K562 (cell line): Measurements from ENCODE around the gene LRP1. TPM values are rescaled to one million over a fixed set of nuclear protein-coding genes. Genes with fewer than 3 reads are reported as not detected.

ENCODE experiments used
- ATAC-seq: fragments of 200-7000 bp; cut with Tn5 transposase; 3 replicates; pipeline ENCODE4 v1.9.1; 2020; ENCODE audit warnings: moderate library complexity
- BruUV-seq: library from RNA; stranded (reverse); fragments of 400-500 nt; replicated peaks from 2 replicates; lab custom pipeline; 2021; lab: Mats Ljungman, UMichigan
- CTCF ChIA-PET: fragments of 300-600 bp; formaldehyde crosslinking; extraction: SDS; loops from one replicate; lab custom pipeline; 2021; ENCODE audit warnings: low intra/inter-chr PET ratio; lab: Yijun Ruan, JAX
- POLR2A ChIA-PET: fragments of 300-600, 350-650 bp; sonication (Branson Sonifier 250); formaldehyde crosslinking; extraction: SDS; loops from one replicate; lab custom pipeline; 2021; ENCODE audit warnings: antibody characterized with exemption, inconsistent platforms; lab: Yijun Ruan, JAX
- DNase-seq, 4 experiments: peaks; one replicate each; pipeline versions ENCODE4 v3.0.0 to v3.0.0-alpha.2; 2011 to 2018; ENCODE audit warnings: low spot score in 3 of 4, mixed read lengths in 3 of 4; ENCODE audit errors: extremely low read depth in 1 of 4
- FAIRE-seq: peaks from 2 replicates; lab custom pipeline; 2011; peaks lifted over from hg19 to GRCh38; lab: Jason Lieb, UNC
- H2AFZ ChIP-seq: 2 replicates; pipeline ENCODE4 v1.6.0; 2011; ENCODE audit warnings: low read depth, low read length, control low read depth, inconsistent platforms
- H3K27ac ChIP-seq: fragments of 200-600 bp; 3 replicates; pipeline ENCODE4 v1.8.0; 2011; ENCODE audit warnings: low read depth, mild to moderate bottlenecking, control low read depth, inconsistent platforms, low read length, moderate library complexity, mixed read lengths; ENCODE audit errors: extremely low read depth
- H3K27me3 ChIP-seq, 2 experiments: fragments of 300-600 bp in 1 of 2; 2 replicates in 1 of 2; 3 replicates in 1 of 2; pipeline versions ENCODE4 v1.6.0 to v1.8.0; 2011; ENCODE audit warnings: inconsistent platforms in 2 of 2, low read length in 2 of 2, mild to moderate bottlenecking in 1 of 2, mixed read lengths in 1 of 2, moderate library complexity in 1 of 2; ENCODE audit not compliant: control insufficient read depth in 2 of 2, insufficient read depth in 2 of 2
- H3K36me3 ChIP-seq: fragments of 300-600 bp; 3 replicates; pipeline ENCODE4 v1.8.0; 2011; ENCODE audit warnings: mild to moderate bottlenecking, low read length, inconsistent platforms; ENCODE audit not compliant: control insufficient read depth, insufficient read depth
- H3K4me1 ChIP-seq, 2 experiments: fragments of 200-600 bp in 1 of 2; replicated peaks in 1 of 2; 2 replicates in 1 of 2; 3 replicates in 1 of 2; pipeline versions ENCODE4 v1.5.1 to v1.8.0; 2011; ENCODE audit warnings: inconsistent platforms in 2 of 2, low read length in 2 of 2, mild to moderate bottlenecking in 1 of 2, mixed read lengths in 1 of 2, moderate library complexity in 1 of 2; ENCODE audit not compliant: control insufficient read depth in 2 of 2, insufficient read depth in 2 of 2
- H3K4me2 ChIP-seq: 2 replicates; pipeline ENCODE4 v1.6.1; 2011; ENCODE audit warnings: low read length, control low read depth, inconsistent platforms, mixed read lengths; ENCODE audit not compliant: insufficient read depth
- H3K4me3 ChIP-seq: fragments of 200-600 bp; sonication (generic), shearing (Covaris generic); 2 replicates; pipeline ENCODE4 v1.5.1; 2016; ENCODE audit warnings: control low read depth, inconsistent platforms
- H3K79me2 ChIP-seq: fragments of 200-600 bp; 3 replicates; pipeline ENCODE4 v1.8.0; 2011; ENCODE audit warnings: low read length, inconsistent platforms; ENCODE audit not compliant: control insufficient read depth, insufficient read depth
- H3K9ac ChIP-seq, 2 experiments: 2 replicates each; pipeline versions ENCODE4 v1.6.0 to v1.6.1; 2011; ENCODE audit warnings: low read depth in 2 of 2, low read length in 2 of 2, control low read depth in 1 of 2, inconsistent platforms in 1 of 2, mild to moderate bottlenecking in 1 of 2, mixed read lengths in 1 of 2; ENCODE audit not compliant: insufficient read depth in 1 of 2
- H3K9me1 ChIP-seq: one replicate; pipeline ENCODE4 v1.6.0; 2011; ENCODE audit warnings: inconsistent platforms, mild to moderate bottlenecking, low read length, moderate library complexity; ENCODE audit not compliant: control insufficient read depth, insufficient read depth
- H3K9me3 ChIP-seq: replicated peaks from 2 replicates; pipeline ENCODE4 v1.5.1; 2011; ENCODE audit warnings: low read depth, low read length, inconsistent platforms; ENCODE audit not compliant: control insufficient read depth, insufficient read depth
- H4K20me1 ChIP-seq: replicated peaks from 2 replicates; pipeline ENCODE4 v1.6.1; 2011; ENCODE audit warnings: low read length, inconsistent platforms, mixed read lengths; ENCODE audit not compliant: control insufficient read depth, insufficient read depth
- AFF4 ChIP-seq: sonication (generic); formaldehyde crosslinking; IDR thresholded peaks from 2 replicates; pipeline ENCODE4 v1.8.0; 2023; ENCODE audit warnings: mild to moderate bottlenecking, missing genetic modification reagents
- CBFA2T3 ChIP-seq: fragments of 450-650 bp; IDR thresholded peaks from 2 replicates; pipeline ENCODE4 v1.6.1; 2017
- CXXC5 ChIP-seq: fragments of 250-450 bp; sonication (Bioruptor Pico); IDR thresholded peaks from 2 replicates; pipeline ENCODE4 v1.8.0; 2022; ENCODE audit warnings: inconsistent platforms, mild to moderate bottlenecking, moderate library complexity
- FOSL1 ChIP-seq: fragments of 200-800 bp; sonication (Bioruptor generic); conservative IDR thresholded peaks from 2 replicates; pipeline ENCODE4 v1.6.1; 2016; ENCODE audit warnings: missing genetic modification characterization, missing compliant biosample characterization
- SMAD1 ChIP-seq: fragments of 150-350 bp; IDR thresholded peaks from 2 replicates; pipeline ENCODE4 v1.6.1; 2014; ENCODE audit warnings: low read length, low read depth; ENCODE audit not compliant: partially characterized antibody
- ZBTB12 ChIP-seq: fragments of 250-450 bp; sonication (Bioruptor Pico); IDR thresholded peaks from 2 replicates; pipeline ENCODE4 v1.4.0; 2020
- ZFX ChIP-seq: sonication (generic); formaldehyde crosslinking; IDR thresholded peaks from 2 replicates; pipeline ENCODE4 v1.8.0; 2022; ENCODE audit warnings: mild to moderate bottlenecking, missing genetic modification reagents, moderate library complexity
- ZNF143 ChIP-seq: sonication (generic); formaldehyde crosslinking; IDR thresholded peaks from 2 replicates; pipeline ENCODE4 v1.9.0; 2022; ENCODE audit warnings: mild to moderate bottlenecking, missing genetic modification reagents
- ZNF24 ChIP-seq: fragments of 450-650 bp; IDR thresholded peaks from 2 replicates; pipeline ENCODE4 v1.6.1; 2016
- ZNF57 ChIP-seq: fragments of 450-650 bp; formaldehyde crosslinking; IDR thresholded peaks from 2 replicates; pipeline ENCODE4 v1.4.0; 2020; ENCODE audit warnings: mild to moderate bottlenecking, moderate library complexity
- WGBS: fragments of 100-300 bp; shearing (Covaris generic); methylation state at CpG from one replicate; pipeline ENCODE4 v1.1.6; 2016; ENCODE audit warnings: low coverage, mixed read lengths; ENCODE audit not compliant: insufficient coverage; ENCODE audit errors: missing lambda C conversion rate; 5-methylcytosine and 5-hydroxymethylcytosine counted together
- in situ Hi-C: fragments of 300-500 bp; cut with MboI; formaldehyde crosslinking; loops from 4 replicates; pipeline ENCODE4 v1.15.0; 2018; ENCODE audit warnings: inconsistent platforms, mixed read lengths
- intact Hi-C: fragments of 100-400 bp; cut with micrococcal nuclease; formaldehyde crosslinking; loops from 2 replicates; pipeline ENCODE4 v1.14.2; 2022
- polyA plus RNA-seq, 8 experiments: library from polyadenylated mRNA; depleted of rRNA in 4 of 8; stranded (reverse) in 5 of 8; unstranded in 3 of 8; fragments of >200 nt; fragmentation: Nextera tagmentation in 2 of 8; fragmentation: Illumina TruSeq in 1 of 8; extraction: Ambion mirVana in 2 of 8; extraction: Trizol in 1 of 8; gene quantifications; 2 replicates each; pipeline versions ENCODE4 v1.2.1 to v1.2.3, GENCODE V29; 2011 to 2014; ENCODE audit warnings: inconsistent platforms in 1 of 8, missing spikeins in 1 of 8
- total RNA-seq, 7 experiments: library from RNA; depleted of rRNA in 6 of 7; stranded (reverse); fragments of >200 nt in 6 of 7; fragmentation: Illumina TruSeq in 2 of 7; extraction: Trizol in 2 of 7; gene quantifications; 2 replicates each; pipeline versions ENCODE4 v1.2.1 to v1.2.3, GENCODE V29; 2011 to 2021; ENCODE audit warnings: low replicate concordance in 1 of 7

LRP1 gene
- total and polyA plus RNA-seq, 9 of the 15 experiments (the other 6 are each of a cell fraction or from before 2014, with no cell fraction given): 0.04 to 0.64 (median 0.19) TPM; not detected in 2

- no peak for ATAC-seq
- ChIA-PET CTCF (no interaction called here), POLR2A (interaction anchor here (0.6 to 1.5 kb wide), 2 partner anchors 12 to 17 kb away, joined by 3 to 8 read pairs; a partner anchor contains a TSS)
- Histone ChIP-seq H3K9me1 (no peaks in the 10 kb centered on the region), H3K9me3 (no peaks in the 10 kb centered on the region), H3K4me1 (peaks cover 36 to 54% of the 10 kb centered on the region in 2 experiments), H3K4me3 (no peak overlapping the region), H4K20me1 (peaks cover 5% of the 10 kb centered on the region; the same call in 1 of the 2 replicates), H3K79me2 (peaks cover 16% of the 10 kb centered on the region), H3K27ac (no peak overlapping the region), H3K27me3 (peaks cover 6 to 13% of the 10 kb centered on the region in 2 experiments; a peak in 3 of 5 replicates), H3K4me2 (no peak overlapping the region), H3K36me3 (peaks cover 3% of the 10 kb centered on the region; the same call in 1 of the 3 replicates), H3K9ac (no peak overlapping the region), H2AFZ (no peak overlapping the region)
- in situ Hi-C loops: no loop called here
- 83% methylated on average over 14 of the region's 18 CpGs for WGBS
- BruUV-seq: no TSS peak
- DNase-seq: no peak
- no peak for FAIRE-seq
- TF ChIP-seq SMAD1 (no peak), AFF4 (CRISPR knock-in tag) (no peak), ZFX (CRISPR knock-in tag) (no peak), CBFA2T3 (no peak), ZNF24 (no peak), ZNF143 (CRISPR knock-in tag) (no peak), CXXC5 (CRISPR knock-in tag) (no peak), ZBTB12 (no peak), ZNF57 (CRISPR knock-in tag) (no peak), FOSL1 (tag) (no peak)
- intact Hi-C loops: no loop called here
These were observed 97.5 kb downstream of the LRP1 start for GRCh38 chr12:57225680-57226210.
